ENCODE measurements around the gene PCMTD2. TPM values are rescaled to one million over a fixed set of nuclear protein-coding genes. Genes with fewer than 3 reads are reported as not detected.
"Not testable (repeated sequence)": the region's sequence is repeated elsewhere in the genome, so short reads cannot be mapped to it uniquely, and the experiment has no call there.

PCMTD2 gene
- total RNA-seq, 2 experiments from 2014 or later = 68.5 to 76.5 TPM

DNA sequence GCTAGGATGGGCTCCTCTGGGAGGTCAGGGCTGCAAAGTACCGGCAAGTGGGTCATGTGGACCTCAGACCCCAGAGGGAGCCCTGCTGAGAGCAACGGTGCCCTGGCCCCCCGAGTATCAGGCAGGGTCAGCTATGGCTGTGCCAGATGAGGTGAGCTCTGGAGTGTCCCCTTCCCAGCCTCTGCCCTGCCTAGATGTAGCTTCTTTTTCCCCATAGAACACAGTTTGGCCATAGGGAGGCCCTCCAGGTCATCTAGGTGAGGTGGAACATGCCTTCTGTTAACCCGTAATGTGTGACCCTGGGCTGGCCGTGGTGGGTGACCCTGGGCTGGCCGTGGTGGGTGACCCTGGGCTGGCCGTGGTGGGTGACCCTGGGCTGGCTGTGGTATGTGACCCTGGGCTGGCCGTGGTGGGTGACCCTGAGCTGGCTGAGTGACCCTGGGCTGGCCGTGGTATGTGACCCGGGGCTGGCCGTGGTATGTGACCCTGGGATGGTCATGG lies 21.2 kb upstream of the PCMTD2 start:
- TF ChIP-seq CTCF (IDR thresholded peaks at IDR 0.05) = no peak
- no peak for ATAC-seq (ENCODE audit: poor library complexity)
- intact Hi-C loops (cut with DNase I, micrococcal nuclease) = no loop called here

GRCh38 chr20:64234921-64235565 lies 20.5 kb upstream of the PCMTD2 start:
- CTCF ChIA-PET; H3K4me3 Mint-ChIP-seq; intact Hi-C loops (cut with DNase I, micrococcal nuclease); H3K27ac Mint-ChIP-seq; H3K9me3 Mint-ChIP-seq; H3K36me3 ChIP-seq (ENCODE audit: insufficient read depth, low read length); H3K27me3 Mint-ChIP-seq; H3K9me3 ChIP-seq (ENCODE audit: control insufficient read depth in 1 of 2, insufficient read depth in 1 of 2, low read length in 2 of 2); H3K36me3 Mint-ChIP-seq (ENCODE audit: low read depth); H3K27me3 ChIP-seq (ENCODE audit: control insufficient read depth in 1 of 2, insufficient read depth in 2 of 2, low read length in 2 of 2); POLR2A ChIA-PET; H3K27ac ChIP-seq (ENCODE audit: low read depth in 1 of 2, low read length in 2 of 2); ATAC-seq (ENCODE audit: poor library complexity); DNase-seq; H3K4me3 ChIP-seq (ENCODE audit: low read length): not testable (repeated sequence)
- H3K4me1 ChIP-seq (ENCODE audit: insufficient read depth, low read length) = peaks cover 11% of the 10 kb centered on the region
- peaks cover 16% of the 10 kb centered on the region for H3K4me1 Mint-ChIP-seq (ENCODE audit: low read depth)

More for the DNA sequence above, 21.2 kb upstream of the PCMTD2 start:
- ChIA-PET POLR2A (no interaction called here), CTCF (no interaction called here)
- no peak overlapping the region for H3K4me3 Mint-ChIP-seq
- H3K9me3 Mint-ChIP-seq = no peaks in the 10 kb centered on the region
- Histone ChIP-seq H3K27ac (ENCODE audit: low read depth in 1 of 2, low read length in 2 of 2) (no peak overlapping the region), H3K4me3 (ENCODE audit: low read length) (no peak overlapping the region), H3K36me3 (ENCODE audit: insufficient read depth, low read length) (no peaks in the 10 kb centered on the region), H3K4me1 (ENCODE audit: insufficient read depth, low read length) (peaks cover 11% of the 10 kb centered on the region), H3K27me3 (ENCODE audit: control insufficient read depth in 1 of 2, insufficient read depth in 2 of 2, low read length in 2 of 2) (no peaks in the 10 kb centered on the region), H3K9me3 (ENCODE audit: control insufficient read depth in 1 of 2, insufficient read depth in 1 of 2, low read length in 2 of 2) (no peaks in the 10 kb centered on the region)
- H3K36me3 Mint-ChIP-seq (ENCODE audit: low read depth) = no peaks in the 10 kb centered on the region
- no peak for DNase-seq
- no peak overlapping the region for H3K27ac Mint-ChIP-seq
- H3K4me1 Mint-ChIP-seq (ENCODE audit: low read depth) = peaks cover 16% of the 10 kb centered on the region
- H3K27me3 Mint-ChIP-seq = no peaks in the 10 kb centered on the region

- no peak overlapping the region for H3K4me3 Mint-ChIP-seq
- CTCF ChIA-PET = no interaction called here
- Histone ChIP-seq H3K9me3 (ENCODE audit: control insufficient read depth in 1 of 2, insufficient read depth in 1 of 2, low read length in 2 of 2) (no peaks in the 10 kb centered on the region), H3K36me3 (ENCODE audit: insufficient read depth, low read length) (no peaks in the 10 kb centered on the region), H3K4me1 (ENCODE audit: insufficient read depth, low read length) (peaks cover 11% of the 10 kb centered on the region), H3K4me3 (ENCODE audit: low read length) (no peak overlapping the region), H3K27me3 (ENCODE audit: control insufficient read depth in 1 of 2, insufficient read depth in 2 of 2, low read length in 2 of 2) (no peaks in the 10 kb centered on the region), H3K27ac (ENCODE audit: low read depth in 1 of 2, low read length in 2 of 2) (no peak overlapping the region)
- no peaks in the 10 kb centered on the region for H3K27me3 Mint-ChIP-seq
- TF ChIP-seq CTCF (IDR thresholded peaks at IDR 0.05) = no peak
- POLR2A ChIA-PET = interaction anchor here (0.5 kb wide), 1 partner anchor 10 kb away, joined by 3 read pairs; no protein-coding TSS in a partner anchor
- DNase-seq = no peak
- H3K36me3 Mint-ChIP-seq (ENCODE audit: low read depth) = no peaks in the 10 kb centered on the region
- no peaks in the 10 kb centered on the region for H3K9me3 Mint-ChIP-seq
- peaks cover 13% of the 10 kb centered on the region for H3K4me1 Mint-ChIP-seq (ENCODE audit: low read depth)
- no peak overlapping the region for H3K27ac Mint-ChIP-seq
- ATAC-seq (ENCODE audit: poor library complexity) = no peak
- intact Hi-C loops (cut with DNase I, micrococcal nuclease) = no loop called here
Observed at GRCh38 chr20:64236137-64237088, 19.1 kb upstream of the PCMTD2 start.
